Dermis blood vessel endothelial cell (primary cell): Measurements from ENCODE around the gene ZMIZ1. TPM values are rescaled to one million over a fixed set of nuclear protein-coding genes. Genes with fewer than 3 reads are reported as not detected.

Source experiments
- DNase-seq: peaks from one replicate; pipeline ENCODE4 v3.0.0; 2010
- total RNA-seq: library from RNA; depleted of rRNA; stranded (reverse); fragments of >200 nt; gene quantifications from 2 replicates; pipeline ENCODE4 v1.2.3, GENCODE V29; 2014

The ZMIZ1 gene
- total RNA-seq, 1 donor from 2014 or later, result 18.2 TPM

- peak; percentile 62 for DNase-seq
These were observed 86.7 kb downstream of the ZMIZ1 start for GRCh38 chr10:79155301-79156081.

DNA sequence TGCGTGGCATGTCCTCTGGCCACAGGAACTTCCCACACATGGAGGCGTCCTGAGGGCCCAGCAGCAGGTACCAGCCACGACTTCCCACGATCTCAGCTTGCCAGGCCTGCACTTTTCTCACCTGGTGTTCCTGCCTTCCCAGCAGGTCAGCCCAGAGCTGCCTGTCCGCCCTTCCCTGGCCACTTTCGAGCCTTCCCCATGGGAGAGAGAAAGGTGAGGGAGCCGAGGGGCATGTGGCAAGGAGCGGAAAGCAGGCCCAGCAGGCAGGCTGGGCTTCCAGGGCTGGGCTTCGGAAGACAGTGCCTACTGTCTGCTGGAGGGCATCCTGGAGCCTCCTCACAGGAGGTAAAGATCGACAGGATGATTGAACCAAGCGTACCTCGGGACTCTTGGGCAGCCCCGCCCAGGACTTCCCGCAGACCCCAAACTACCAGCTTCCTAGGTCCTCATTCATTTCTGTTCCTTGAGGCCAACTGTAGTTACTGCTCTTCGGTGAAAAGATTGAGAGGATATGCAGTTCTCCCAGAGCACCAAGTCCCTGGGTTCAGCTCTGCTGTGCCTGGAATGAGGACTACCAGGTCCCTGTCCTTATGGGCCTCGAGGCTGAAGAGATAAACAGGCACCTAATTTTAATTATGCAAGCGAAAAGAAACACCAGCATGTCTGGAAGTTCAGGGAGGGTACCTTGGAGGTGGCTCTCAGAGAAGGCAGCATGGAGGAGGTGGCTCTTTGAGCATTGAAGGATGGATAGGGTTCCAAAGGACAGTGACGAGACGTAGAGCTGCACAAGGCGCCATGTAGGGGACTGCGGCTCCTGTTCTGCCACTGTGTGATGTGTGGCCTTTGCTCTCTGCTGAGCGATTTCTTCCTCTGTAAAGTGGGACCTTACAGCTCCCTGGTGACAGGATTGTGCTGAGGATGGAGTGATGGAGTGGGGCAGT lies 87.8 kb downstream of the ZMIZ1 start:
- no peak for DNase-seq

- DNase-seq, result no peak
These were observed 89.2 kb downstream of the ZMIZ1 start for GRCh38 chr10:79158004-79158340.

DNA sequence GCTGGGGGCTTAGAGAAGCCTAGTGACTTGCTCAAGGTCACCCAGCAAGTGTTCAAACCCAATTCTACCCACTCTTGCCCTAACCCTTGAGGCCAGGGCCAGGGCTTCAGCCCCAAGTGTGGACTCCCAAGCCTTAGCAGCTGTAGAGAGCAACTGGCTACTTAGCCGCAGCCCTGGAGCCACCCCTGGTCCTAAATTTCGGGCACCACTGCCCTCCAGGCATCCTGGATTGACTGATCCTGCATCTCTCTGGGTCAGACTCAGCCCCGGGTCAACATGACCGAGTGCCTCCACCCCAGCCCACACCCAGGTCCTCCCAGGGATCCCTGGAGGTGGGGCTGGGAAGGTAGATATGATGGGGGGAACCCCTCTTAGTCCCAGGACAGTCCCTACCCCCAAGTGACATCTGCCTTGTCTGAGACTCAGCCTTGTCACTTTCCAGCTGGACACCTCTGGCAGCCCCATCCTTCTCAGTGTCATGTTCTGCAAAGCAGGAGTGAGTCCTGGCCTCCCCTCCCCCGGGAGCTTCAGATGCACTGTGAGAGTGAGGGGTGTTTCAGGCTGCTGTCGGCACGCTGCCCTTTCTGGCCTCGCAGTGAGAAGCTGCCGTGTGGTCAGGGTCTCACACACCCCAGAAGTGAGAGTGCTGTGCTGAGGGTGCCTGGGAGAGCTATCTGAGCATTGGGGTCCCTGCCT lies 89.8 kb downstream of the ZMIZ1 start:
- DNase-seq, result no peak

GRCh38 chr10:79159141-79159651 lies 90.4 kb downstream of the ZMIZ1 start:
- DNase-seq, result peak; percentile 89

GRCh38 chr10:79159785-79160184 lies 91.0 kb downstream of the ZMIZ1 start:
- DNase-seq, result peak; percentile 67

- no peak for DNase-seq
These were observed 91.4 kb downstream of the ZMIZ1 start for GRCh38 chr10:79160191-79160590.

- DNase-seq, result no peak
These were observed 92.8 kb downstream of the ZMIZ1 start for GRCh38 chr10:79161557-79161956.

GRCh38 chr10:79162022-79162421 lies 93.3 kb downstream of the ZMIZ1 start:
- no peak for DNase-seq

- DNase-seq, result peak; percentile 52
These were observed 94.3 kb downstream of the ZMIZ1 start for GRCh38 chr10:79162861-79163665.

DNA sequence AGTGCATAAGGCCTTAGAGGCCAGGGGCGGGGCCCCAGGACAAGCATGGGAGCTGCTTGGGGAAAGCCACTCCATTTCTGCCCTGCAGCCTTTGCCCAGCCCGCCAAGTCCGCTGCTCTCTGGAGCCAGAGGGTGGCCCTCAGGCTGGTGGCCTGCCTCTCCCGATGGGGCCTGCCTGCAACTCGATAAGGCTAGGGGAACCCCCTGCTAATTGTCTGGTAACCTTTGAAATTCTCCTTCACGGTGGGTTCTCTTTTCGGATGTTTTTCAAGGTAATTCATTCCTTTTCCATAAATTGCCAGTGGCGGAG lies 94.9 kb downstream of the ZMIZ1 start:
- DNase-seq, result no peak

- no peak for DNase-seq
These were observed 95.3 kb downstream of the ZMIZ1 start for GRCh38 chr10:79164075-79164474.

- DNase-seq, result no peak
These were observed 96.5 kb downstream of the ZMIZ1 start for GRCh38 chr10:79165070-79165778.

DNA sequence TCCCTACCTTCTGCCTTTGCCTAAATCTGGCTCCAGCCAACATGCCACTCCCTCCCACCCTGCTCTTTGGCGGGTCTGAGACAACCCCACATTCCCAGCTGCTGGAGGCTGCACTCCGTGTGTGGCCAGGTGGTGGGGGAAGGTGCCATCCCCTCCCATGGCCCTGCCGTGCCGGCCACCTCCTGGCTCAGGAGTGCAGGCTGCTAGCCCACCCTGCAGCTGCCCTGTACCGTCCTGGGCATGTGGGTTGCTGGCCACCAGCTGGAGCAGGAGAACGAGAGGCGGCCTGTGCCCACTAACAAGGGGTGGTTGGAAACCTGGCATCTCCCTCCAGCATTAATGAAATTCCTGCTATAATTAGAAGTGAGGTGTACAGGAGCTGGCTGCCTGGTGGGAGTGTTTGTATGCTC lies 97.6 kb downstream of the ZMIZ1 start:
- no peak for DNase-seq

DNA sequence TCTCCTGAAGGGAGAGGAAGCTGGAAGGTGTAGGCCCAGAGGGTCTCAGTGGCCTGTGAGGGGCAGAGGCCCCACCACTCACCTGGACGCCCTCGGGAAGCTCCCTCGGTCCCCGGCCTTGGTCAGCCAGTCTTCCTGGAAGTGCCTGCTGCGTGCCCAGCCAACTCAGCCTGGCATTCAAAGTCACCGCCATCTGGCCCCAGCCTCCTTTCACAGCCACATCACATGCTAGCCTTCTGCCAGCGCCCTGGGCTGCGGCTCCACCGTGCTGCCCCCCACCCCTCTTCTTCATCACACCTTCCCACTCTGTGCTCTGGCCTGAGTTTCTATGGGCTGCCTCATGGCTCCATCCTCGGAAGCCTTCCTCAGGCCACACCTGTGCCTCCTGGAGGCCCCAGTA lies 98.0 kb downstream of the ZMIZ1 start:
- no peak for DNase-seq

GRCh38 chr10:79167537-79167936 lies 98.8 kb downstream of the ZMIZ1 start:
- DNase-seq, result no peak

- no peak for DNase-seq
These were observed 99.4 kb downstream of the ZMIZ1 start for GRCh38 chr10:79168210-79168609.

GRCh38 chr10:79170226-79170752 lies 101.5 kb downstream of the ZMIZ1 start:
- DNase-seq, result no peak

DNA sequence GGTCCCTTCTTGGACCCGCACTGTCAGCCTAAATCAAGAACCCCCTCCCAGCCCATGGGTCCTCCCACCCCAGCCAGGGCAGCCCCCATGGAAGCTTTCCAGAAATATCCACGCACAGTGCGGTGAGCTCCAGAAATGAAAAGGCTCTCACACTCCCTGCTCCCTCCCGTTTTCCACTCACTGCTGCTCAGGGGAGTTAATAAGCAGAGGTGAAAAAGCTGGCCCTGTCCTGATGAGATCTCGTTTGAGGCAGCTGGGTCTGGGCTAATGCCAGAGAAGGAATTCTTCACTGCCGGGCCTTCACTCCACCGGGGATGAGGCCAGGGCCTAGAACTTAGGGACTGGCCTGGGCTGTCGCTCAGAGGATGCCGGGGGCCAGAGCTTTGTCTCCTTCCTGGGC lies 102.2 kb downstream of the ZMIZ1 start:
- DNase-seq, result no peak

DNA sequence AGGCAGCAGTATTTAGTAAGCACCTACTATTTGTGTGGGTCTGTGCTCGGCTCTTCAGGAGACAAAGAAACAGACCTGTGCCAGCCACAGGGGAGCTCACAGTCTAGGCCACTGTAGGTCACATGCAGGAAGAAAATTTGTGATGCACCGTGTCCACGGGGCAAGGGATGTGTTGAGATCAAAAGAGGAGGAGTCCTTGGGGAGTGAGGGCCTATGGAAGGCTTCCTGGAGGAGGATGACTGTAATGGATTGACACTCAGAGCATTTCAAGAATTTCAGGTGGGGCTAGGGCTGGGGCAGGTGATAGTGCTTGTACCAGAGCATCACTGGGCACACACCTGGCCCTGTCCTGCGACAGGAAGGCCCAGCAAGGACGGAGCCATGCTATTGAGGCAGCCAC lies 102.7 kb downstream of the ZMIZ1 start:
- DNase-seq, result no peak

GRCh38 chr10:79172881-79173280 lies 104.1 kb downstream of the ZMIZ1 start:
- no peak for DNase-seq
